LNCAP (cell line): ENCODE results near the gene BEX1.

Experiments used
- TF ChIP-seq, protein P1 (sequence below): fragments of 450-650 bp; IDR thresholded peaks from 2 replicates; pipeline ENCODE4 v1.5.1; 2017; ENCODE audit warnings: mild to moderate bottlenecking

Gene BEX1

DNA sequence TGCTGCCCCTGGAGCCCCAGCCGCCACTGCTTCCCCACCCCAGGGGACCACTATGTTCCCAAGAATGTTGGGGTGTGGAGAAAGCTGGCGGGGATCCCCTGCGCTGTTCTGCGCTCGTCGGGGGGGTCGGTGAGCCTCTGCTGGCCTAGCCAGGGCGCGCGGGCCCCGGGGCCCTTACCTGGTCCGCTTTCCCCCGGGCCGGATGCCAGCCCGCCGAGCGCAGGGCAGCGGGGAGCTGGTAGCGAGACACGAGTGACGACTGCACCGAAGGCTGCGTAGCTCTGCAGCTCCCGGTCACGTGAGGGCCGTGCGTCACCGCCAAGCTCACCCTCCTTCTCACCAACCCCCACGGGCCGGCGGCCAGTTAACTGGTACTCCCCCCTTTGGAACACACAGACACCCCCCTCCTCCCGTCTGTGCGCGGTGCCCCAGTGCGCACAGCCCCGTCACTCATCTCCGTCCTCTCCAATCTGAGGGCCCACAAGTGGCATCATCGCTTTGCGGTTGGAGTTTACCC, at the start of gene BEX1:
BEX1 (minus strand) TSS at position 254 of the 517 bp plus-strand sequence. CDS start 897 bp downstream, outside the sequence.
- TF ChIP-seq, protein P1, sequence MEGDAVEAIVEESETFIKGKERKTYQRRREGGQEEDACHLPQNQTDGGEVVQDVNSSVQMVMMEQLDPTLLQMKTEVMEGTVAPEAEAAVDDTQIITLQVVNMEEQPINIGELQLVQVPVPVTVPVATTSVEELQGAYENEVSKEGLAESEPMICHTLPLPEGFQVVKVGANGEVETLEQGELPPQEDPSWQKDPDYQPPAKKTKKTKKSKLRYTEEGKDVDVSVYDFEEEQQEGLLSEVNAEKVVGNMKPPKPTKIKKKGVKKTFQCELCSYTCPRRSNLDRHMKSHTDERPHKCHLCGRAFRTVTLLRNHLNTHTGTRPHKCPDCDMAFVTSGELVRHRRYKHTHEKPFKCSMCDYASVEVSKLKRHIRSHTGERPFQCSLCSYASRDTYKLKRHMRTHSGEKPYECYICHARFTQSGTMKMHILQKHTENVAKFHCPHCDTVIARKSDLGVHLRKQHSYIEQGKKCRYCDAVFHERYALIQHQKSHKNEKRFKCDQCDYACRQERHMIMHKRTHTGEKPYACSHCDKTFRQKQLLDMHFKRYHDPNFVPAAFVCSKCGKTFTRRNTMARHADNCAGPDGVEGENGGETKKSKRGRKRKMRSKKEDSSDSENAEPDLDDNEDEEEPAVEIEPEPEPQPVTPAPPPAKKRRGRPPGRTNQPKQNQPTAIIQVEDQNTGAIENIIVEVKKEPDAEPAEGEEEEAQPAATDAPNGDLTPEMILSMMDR = no peak

DNA sequence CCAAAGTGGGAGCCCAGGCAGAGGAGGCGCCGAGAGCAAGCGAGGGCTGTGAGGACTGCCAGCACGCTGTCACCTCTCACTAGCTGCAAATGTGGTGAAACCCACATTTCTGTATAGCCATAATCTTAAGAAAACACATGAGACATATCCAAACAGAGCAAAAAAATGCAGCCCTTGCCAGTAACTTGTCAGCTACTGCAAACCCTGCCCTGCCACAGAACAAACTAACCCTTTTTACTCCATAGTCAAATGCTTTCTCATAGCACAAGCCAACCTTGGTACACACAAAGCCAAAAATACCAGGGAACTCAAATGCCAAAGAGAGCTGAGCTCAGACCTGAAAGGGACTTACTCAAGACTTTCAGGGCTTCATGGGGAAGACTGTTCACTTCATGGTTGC, 43.9 kb upstream of the BEX1 start:
- TF ChIP-seq, protein P1 = no peak

DNA sequence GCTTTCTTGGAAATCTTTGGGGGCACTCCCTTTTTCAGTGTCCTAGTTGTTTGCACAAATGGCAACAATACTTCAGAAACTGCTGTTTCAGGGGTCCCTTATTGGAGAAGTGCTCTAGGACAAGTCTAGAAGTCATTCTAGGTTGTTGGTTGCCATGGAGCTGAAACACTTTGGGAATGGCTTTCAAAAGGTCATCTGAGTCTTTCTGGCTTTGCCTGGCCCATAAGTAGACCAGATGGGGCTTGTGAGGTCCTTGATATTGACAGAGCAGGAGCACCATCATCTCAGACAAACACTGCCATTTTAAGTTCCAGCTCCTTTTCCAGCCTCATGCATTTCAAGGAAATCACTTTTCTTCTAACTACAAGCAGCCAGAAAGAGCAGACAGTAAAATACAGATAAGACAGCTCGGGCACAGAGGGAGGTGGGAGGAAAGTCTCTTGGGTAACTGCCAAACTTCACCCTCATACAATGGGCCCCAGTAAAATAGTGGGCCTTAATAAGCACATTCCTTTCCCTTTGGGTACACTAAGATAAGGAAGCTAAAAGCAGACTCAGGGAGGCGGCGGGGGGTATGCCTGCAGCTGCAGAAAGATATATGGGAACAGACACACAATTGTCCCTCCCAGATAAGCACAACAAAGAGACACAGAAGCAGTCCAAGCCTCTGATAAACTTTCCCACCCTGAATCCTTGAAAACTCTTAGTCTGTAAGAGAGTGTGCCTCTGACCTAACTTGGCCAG, 37.5 kb upstream of the BEX1 start:
- TF ChIP-seq, protein P1 = no peak

DNA sequence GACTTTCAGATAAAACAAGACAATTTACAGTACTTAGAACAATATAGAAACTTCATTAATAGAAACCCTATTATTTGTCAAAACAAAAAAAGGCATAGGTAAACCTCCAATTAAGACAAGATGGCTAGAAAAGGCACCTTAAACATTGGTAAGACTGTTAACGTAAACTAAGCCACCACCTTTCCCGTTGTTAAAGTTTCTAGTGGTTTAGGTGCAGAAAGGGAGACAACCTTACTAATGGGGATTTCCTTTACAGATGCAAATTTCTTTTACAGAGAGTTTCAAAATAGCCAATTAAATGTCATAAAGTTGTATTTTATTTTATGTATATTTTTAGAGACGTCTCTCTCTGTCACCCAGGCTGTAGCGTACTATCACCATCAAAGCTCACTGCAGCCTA, 36.5 kb upstream of the BEX1 start:
- TF ChIP-seq, protein P1 = no peak

DNA sequence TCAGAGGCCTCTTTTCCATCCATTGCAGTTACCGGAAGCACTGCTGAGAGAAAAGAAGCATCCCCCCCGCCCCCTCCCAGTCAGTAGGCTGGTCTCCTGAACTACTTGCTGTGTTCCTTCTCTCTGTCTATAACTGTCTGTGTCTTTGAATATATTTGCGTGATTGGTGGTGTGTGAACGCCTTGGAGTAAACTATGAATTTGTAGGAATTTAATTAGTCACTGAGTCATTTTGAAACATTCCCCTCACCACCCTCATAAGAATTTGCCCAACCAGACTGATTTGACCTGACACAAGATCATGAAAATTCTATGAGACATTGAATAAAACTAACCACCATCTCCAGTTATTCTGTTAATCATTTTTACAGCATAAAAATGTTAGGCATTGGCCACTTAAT, 35.7 kb upstream of the BEX1 start:
- TF ChIP-seq, protein P1 = no peak

DNA sequence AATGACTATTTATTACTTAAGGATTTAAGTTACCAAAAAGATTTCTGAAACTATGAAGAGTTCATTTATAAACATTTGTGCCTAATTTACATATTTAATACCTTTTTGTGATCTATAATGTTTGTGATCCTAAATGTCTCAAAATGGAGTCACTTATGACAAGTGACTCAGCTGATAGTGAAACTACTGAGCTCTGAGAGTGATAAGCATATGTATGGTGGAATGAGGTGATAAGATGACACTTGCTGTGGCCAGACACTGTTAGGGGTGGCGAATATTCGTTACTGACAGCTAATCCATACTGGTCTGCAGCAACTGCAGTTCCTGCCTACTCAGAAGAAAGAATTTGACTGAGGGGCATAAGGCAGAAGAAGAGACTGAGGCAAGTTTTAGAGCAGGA, 34.5 kb upstream of the BEX1 start:
- TF ChIP-seq, protein P1 = no peak

DNA sequence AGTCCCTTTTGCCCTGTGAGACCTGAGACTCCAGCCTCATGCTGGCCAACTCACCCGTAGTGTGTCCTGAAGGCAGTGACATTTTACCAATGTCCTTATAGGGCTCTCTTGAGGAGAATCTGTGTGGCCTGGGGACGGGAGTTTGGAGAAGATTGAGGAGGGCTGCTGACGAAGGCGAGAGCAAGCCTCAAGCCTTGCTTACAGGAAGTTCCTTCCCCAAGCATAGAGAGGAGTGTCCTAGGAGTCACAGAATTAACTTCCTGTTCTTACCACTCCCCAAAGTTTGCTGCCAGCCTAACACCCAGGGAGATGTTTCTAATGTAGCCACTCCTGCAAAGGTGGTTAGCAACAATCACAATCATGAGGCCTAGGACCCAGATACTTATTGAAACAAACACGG, 29.0 kb upstream of the BEX1 start, which contains the start of gene NXF3:
NXF3 (minus strand) TSS at position 202 of the 400 bp plus-strand sequence; CDS start at position 82, 120 bp downstream.
- TF ChIP-seq, protein P1 = no peak
